Omental fat pad (tissue), 4 donors: ENCODE data around the gene DPP6. TPM values are rescaled to one million over a fixed set of nuclear protein-coding genes. Genes with fewer than 3 reads are reported as not detected.

Source experiments
- ATAC-seq: fragments of 150-250 bp; one replicate; pipeline ENCODE4 v1.9.1; 2016; ENCODE audit warnings: mild to moderate bottlenecking, moderate library complexity; ENCODE audit not compliant: low FRiP score
- DNase-seq: peaks from one replicate; pipeline ENCODE4 v3.0.0-alpha.2; 2019; ENCODE audit warnings: low spot score
- total RNA-seq, 4 donors: library from RNA; depleted of rRNA; stranded (reverse); fragments of >200 nt; gene quantifications; one replicate each; pipeline ENCODE4 v1.1.0, GENCODE V29; 2016
- TF ChIP-seq, protein P1 (sequence below), 3 donors: fragments of 450-650 bp; IDR thresholded peaks; one replicate each; pipeline ENCODE4 v1.5.1; 2016 to 2017; ENCODE audit warnings: antibody characterized with exemption in 3 of 3, mild to moderate bottlenecking in 3 of 3, moderate library complexity in 2 of 3

Gene DPP6
- total RNA-seq, 4 donors from 2014 or later, result 0.13 to 1.8 (median 1.3) TPM

DNA sequence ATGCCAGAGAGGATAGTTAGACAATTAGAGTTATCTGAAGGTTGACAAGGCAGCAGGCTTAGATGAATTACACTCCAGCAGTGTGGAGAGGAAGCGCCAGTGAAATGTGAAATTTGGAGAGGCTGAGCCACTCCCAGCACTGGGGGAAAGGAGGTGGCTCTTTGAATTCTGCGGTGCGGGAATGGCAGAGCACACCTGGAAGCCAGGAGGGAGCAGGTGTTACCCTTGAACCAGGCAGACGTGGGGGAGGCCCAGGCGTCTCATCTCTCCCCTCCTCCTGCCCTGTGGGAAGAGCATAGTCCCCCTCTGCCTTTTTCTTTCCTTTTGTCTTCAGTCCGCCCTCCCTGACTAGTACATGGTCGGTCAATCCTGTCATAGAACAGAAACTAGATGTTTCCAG, 203.1 kb downstream of the DPP6 start:
- DNase-seq (no peak), ATAC-seq (no peak)
- TF ChIP-seq, protein P1, sequence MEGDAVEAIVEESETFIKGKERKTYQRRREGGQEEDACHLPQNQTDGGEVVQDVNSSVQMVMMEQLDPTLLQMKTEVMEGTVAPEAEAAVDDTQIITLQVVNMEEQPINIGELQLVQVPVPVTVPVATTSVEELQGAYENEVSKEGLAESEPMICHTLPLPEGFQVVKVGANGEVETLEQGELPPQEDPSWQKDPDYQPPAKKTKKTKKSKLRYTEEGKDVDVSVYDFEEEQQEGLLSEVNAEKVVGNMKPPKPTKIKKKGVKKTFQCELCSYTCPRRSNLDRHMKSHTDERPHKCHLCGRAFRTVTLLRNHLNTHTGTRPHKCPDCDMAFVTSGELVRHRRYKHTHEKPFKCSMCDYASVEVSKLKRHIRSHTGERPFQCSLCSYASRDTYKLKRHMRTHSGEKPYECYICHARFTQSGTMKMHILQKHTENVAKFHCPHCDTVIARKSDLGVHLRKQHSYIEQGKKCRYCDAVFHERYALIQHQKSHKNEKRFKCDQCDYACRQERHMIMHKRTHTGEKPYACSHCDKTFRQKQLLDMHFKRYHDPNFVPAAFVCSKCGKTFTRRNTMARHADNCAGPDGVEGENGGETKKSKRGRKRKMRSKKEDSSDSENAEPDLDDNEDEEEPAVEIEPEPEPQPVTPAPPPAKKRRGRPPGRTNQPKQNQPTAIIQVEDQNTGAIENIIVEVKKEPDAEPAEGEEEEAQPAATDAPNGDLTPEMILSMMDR (IDR thresholded peaks at IDR 0.05), result no peak

DNA sequence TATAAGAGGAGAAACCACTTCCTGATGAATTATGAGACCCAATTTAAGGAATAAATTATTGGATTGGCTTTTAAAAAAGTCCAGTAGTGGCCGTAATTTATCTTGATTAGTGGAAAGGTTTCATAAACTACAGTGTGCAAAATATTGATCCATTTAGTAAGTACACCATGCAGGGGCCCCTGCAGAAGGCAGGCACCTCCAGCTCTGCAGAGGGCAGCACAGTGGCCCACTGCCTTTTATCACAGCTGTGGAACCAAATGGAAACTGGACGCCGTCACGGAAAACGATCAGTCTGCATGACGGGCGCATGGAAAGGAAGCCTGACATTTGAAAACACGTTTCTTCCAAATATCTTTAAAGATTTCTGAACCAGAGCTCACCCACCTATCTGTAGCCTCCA, 204.0 kb downstream of the DPP6 start:
- ATAC-seq, result no peak
- no peak for DNase-seq
- TF ChIP-seq, protein P1 (IDR thresholded peaks at IDR 0.05), result no peak

DNA sequence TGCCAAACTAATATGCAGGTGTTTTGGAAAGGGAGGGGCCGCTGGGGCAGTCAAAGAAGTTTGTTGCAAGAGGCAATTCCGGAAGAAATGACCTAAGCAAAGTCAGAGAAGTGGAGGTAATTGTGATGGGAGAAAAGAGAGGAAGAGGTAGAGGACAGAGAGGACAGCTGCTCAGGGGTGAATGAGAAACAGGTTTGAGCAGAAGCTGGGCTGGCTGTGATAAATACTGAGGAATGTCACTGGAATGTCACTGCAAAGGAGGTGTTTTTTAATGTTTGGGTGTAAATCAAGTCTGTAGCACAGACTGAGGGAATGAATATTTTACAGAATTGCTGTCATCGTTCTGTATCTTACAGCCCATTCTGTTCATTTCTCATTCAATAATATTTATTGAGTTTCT, 207.2 kb downstream of the DPP6 start:
- TF ChIP-seq, protein P1 (IDR thresholded peaks at IDR 0.05), result no peak
- DNase-seq (no peak), ATAC-seq (no peak)

DNA sequence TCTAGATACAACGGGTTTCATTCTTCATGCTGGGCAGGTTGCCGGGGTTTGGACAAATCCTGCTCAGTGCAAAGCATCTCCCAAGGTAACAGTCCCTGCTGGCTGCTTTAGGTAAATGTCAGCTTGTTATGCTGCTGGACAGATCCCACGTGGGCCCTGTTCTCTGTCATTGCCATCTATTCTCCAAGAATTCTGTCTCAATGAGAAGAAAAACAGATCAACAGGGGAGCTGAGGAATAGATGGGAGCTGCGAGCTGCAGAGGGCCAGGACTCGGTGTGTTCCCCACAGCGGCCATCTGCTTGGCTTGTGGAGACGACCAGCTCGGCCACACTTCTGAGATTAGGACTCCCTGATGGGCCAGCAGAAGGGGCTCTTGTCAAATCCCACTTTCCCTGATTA, 235.2 kb downstream of the DPP6 start:
- no peak for ATAC-seq
- TF ChIP-seq, protein P1 (IDR thresholded peaks at IDR 0.05), result no peak
- DNase-seq, result no peak

DNA sequence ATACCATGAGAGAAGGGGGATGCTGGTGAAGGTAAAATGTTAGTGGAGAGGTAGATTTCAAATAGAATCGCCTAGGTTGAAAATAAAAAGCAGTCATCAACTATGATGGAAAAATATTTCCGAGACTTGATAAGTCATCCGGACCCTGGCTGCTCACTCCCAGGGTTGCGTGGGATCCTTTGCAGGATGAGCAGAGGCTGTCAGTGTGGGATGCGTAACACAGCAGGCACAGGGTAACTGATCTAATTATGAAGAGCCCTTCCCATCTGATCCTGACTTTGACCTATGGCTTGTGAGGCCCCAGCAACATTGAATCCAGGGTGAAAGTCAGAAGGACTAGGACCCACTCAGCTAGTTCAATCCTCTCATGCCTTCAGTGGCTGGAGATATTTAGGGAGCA, 236.9 kb downstream of the DPP6 start:
- DNase-seq, result no peak
- ATAC-seq, result no peak
- TF ChIP-seq, protein P1 (IDR thresholded peaks at IDR 0.05), result no peak

DNA sequence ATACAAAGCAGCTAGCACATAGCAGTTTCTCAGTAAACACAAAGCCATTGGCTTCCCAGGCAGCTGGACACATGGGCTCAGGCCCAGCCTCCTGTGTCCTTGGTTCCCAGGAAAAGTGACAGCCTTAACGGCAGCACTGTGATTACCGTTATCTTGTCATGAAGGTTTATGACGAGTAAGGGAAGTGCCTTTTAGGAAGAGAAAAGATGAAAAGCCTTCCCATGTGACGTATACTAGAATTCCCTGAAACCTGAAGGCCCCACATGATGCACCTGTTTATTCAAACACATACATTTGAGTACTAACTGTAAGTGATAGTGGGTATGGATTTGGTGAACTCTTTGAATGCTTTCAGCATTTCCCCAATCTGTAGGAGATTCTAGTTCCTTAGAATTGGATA, 244.2 kb downstream of the DPP6 start:
- TF ChIP-seq, protein P1 (IDR thresholded peaks at IDR 0.05), result no peak
- ATAC-seq, result no peak
- no peak for DNase-seq

DNA sequence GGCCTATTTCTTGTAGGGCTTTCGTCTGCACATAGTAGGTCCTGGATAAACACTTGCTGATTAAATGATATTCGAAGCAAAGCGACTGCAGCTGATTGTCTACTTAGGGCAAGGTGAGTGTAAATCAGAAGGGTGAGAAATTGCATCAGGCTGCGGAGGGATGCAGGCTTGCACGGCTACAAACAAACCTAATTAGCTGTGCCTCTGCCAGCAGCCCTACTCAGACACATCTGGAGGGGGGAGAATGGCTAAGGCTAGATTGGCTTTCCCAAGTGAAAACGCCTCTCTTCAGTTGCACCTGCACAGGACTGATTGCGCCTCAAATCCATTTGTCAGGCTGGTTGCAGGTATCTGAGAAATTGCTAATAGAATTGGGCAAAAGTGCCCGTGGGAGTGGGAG, 247.5 kb downstream of the DPP6 start:
- no peak for DNase-seq
- TF ChIP-seq, protein P1 (IDR thresholded peaks at IDR 0.05), result no peak
- no peak for ATAC-seq
